Activated CD4-positive, alpha-beta T cell treated with anti-CD3 and anti-CD28 coated beads for 36 hours (primary cell): ENCODE results near the gene OPN4. TPM values are rescaled to one million over a fixed set of nuclear protein-coding genes. Genes with fewer than 3 reads are reported as not detected.
"Not testable (repeated sequence)": the region's sequence is repeated elsewhere in the genome, so short reads cannot be mapped to it uniquely, and the experiment has no call there.

Source experiments
- ATAC-seq: fragments of 200-7000 bp; cut with Tn5 transposase; one replicate; pipeline ENCODE4 v1.10.0; 2021; ENCODE audit warnings: mild to moderate bottlenecking, moderate library complexity
- CTCF ChIA-PET: fragments of 350-600 bp; sonication (Branson Sonifier 250); formaldehyde crosslinking; loops from one replicate; lab custom pipeline; 2021; ENCODE audit warnings: antibody characterized with exemption; lab: Charles Lee
- POLR2A ChIA-PET: fragments of 350-600 bp; sonication (Branson Sonifier 250); formaldehyde crosslinking; loops from one replicate; lab custom pipeline; 2021; ENCODE audit warnings: antibody characterized with exemption, inconsistent platforms; lab: Charles Lee
- DNase-seq: peaks from one replicate; pipeline ENCODE4 v3.0.0-alpha.2; 2020
- H3K27ac Mint-ChIP-seq: one replicate; pipeline ENCODE4 v1.8.0; 2021; ENCODE audit warnings: mixed read lengths
- H3K27me3 Mint-ChIP-seq: one replicate; pipeline ENCODE4 v1.8.0; 2021; ENCODE audit warnings: mixed read lengths
- H3K36me3 Mint-ChIP-seq: one replicate; pipeline ENCODE4 v1.8.0; 2021; ENCODE audit warnings: low read depth, mixed read lengths
- H3K4me1 Mint-ChIP-seq: one replicate; pipeline ENCODE4 v1.8.0; 2021; ENCODE audit warnings: mixed read lengths
- H3K4me3 Mint-ChIP-seq: one replicate; pipeline ENCODE4 v1.8.0; 2021; ENCODE audit warnings: mild to moderate bottlenecking, moderate library complexity, mixed read lengths
- H3K9me3 Mint-ChIP-seq: one replicate; pipeline ENCODE4 v1.8.0; 2021; ENCODE audit warnings: low read depth, mixed read lengths
- intact Hi-C, 2 experiments: fragments of 100-400 bp; cut with DNase I in 1 of 2; cut with micrococcal nuclease in 1 of 2; formaldehyde crosslinking; loops; one replicate each; pipeline versions ENCODE4 v1.14.2 to v1.15.1; 2022 to 2024; cut with DNase I, micrococcal nuclease
- total RNA-seq, 2 experiments: library from RNA; stranded (reverse); gene quantifications; one replicate each; pipeline ENCODE4 v1.2.3, GENCODE V29; 2021

OPN4 gene
- total RNA-seq = not detected

DNA sequence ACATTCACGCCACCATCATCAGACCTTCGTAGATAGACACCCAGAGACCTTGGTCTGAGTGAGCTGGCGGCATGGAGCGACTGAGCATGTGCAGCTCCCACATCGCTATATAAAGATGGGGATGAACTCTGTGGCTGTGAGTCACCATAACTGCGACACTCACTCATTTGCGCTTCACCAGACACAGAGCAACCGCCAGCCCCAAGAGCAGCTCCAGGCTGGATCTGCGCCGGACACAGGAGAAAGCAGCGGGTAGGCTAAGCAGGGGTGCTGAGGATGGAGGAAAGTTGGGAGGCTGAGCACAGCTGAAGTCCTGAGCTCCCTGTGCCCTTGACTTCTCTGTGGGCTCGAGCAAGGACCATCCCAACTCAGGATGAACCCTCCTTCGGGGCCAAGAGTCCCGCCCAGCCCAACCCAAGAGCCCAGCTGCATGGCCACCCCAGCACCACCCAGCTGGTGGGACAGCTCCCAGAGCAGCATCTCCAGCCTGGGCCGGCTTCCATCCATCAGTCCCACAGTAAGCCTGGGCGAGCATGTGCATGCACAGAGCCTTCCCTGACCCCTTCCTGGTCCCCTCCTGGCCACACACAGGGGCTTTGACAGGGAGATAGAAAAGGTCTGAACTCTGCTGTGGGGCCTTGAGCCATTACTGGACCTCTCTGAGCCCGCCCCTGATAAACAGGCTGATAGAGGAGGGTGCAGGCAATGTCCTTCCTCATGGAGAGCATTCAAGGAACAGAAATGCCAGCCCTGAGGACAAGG, at the start of gene OPN4:
OPN4 (plus strand) TSS at position 137 of the 762 bp plus-strand sequence; CDS start at position 374, 237 bp downstream.
- H3K9me3 Mint-ChIP-seq = no peaks in the 10 kb centered on the region
- no peaks in the 10 kb centered on the region for H3K27me3 Mint-ChIP-seq
- ChIA-PET CTCF (no interaction called here), POLR2A (no interaction called here)
- DNase-seq (peak; percentile 3), ATAC-seq (no peak)
- no peaks in the 10 kb centered on the region for H3K4me1 Mint-ChIP-seq
- intact Hi-C loops = no loop called here
- no peaks in the 10 kb centered on the region for H3K36me3 Mint-ChIP-seq
- H3K4me3 Mint-ChIP-seq = no peak within 1 kb of the TSS
- no peak within 1 kb of the TSS for H3K27ac Mint-ChIP-seq

GRCh38 chr10:86607674-86608073, 46.7 kb upstream of the OPN4 start:
- intact Hi-C loops = no loop called here
- ChIA-PET CTCF (no interaction called here), POLR2A (no interaction called here)
- Mint-ChIP-seq H3K4me1 (no peaks in the 10 kb centered on the region), H3K36me3 (no peaks in the 10 kb centered on the region), H3K27me3 (peaks cover 13% of the 10 kb centered on the region), H3K27ac (no peak overlapping the region), H3K9me3 (peaks cover 6% of the 10 kb centered on the region), H3K4me3 (no peak overlapping the region)
- DNase-seq (no peak), ATAC-seq (no peak)

GRCh38 chr10:86609920-86610319, 44.4 kb upstream of the OPN4 start:
- intact Hi-C loops = no loop called here
- H3K27ac Mint-ChIP-seq = no peak overlapping the region
- no peaks in the 10 kb centered on the region for H3K36me3 Mint-ChIP-seq
- H3K4me3 Mint-ChIP-seq = no peak overlapping the region
- ChIA-PET POLR2A (no interaction called here), CTCF (interaction anchor here (0.6 kb wide), 1 partner anchor 507 kb away, joined by 3 read pairs; no protein-coding TSS in a partner anchor)
- H3K4me1 Mint-ChIP-seq = no peaks in the 10 kb centered on the region
- peaks cover 13% of the 10 kb centered on the region for H3K27me3 Mint-ChIP-seq
- ATAC-seq = no peak
- no peak for DNase-seq
- peaks cover 6% of the 10 kb centered on the region for H3K9me3 Mint-ChIP-seq

- CTCF ChIA-PET = interaction anchor here (0.6 kb wide), 1 partner anchor 328 kb away, joined by 4 read pairs; no protein-coding TSS in a partner anchor
- no peaks in the 10 kb centered on the region for H3K4me1 Mint-ChIP-seq
- DNase-seq = no peak
- no peaks in the 10 kb centered on the region for H3K36me3 Mint-ChIP-seq
- H3K27ac Mint-ChIP-seq = no peak overlapping the region
- peaks cover 6% of the 10 kb centered on the region for H3K9me3 Mint-ChIP-seq
- H3K27me3 Mint-ChIP-seq = peaks cover 13% of the 10 kb centered on the region
- intact Hi-C loops = no loop called here
- POLR2A ChIA-PET = interaction anchor here (0.6 kb wide), 1 partner anchor 133 kb away, joined by 4 read pairs; no protein-coding TSS in a partner anchor
- ATAC-seq = no peak
- H3K4me3 Mint-ChIP-seq = no peak overlapping the region
These were observed 43.0 kb upstream of the OPN4 start for GRCh38 chr10:86611386-86611785.

GRCh38 chr10:86613096-86613495, 41.3 kb upstream of the OPN4 start:
- peaks cover 8% of the 10 kb centered on the region for H3K27me3 Mint-ChIP-seq
- no peak for DNase-seq
- no peaks in the 10 kb centered on the region for H3K36me3 Mint-ChIP-seq
- H3K4me1 Mint-ChIP-seq = no peaks in the 10 kb centered on the region
- peaks cover 3% of the 10 kb centered on the region for H3K9me3 Mint-ChIP-seq
- H3K4me3 Mint-ChIP-seq = no peak overlapping the region
- intact Hi-C loops = no loop called here
- H3K27ac Mint-ChIP-seq = no peak overlapping the region
- no peak for ATAC-seq
- ChIA-PET POLR2A (no interaction called here), CTCF (no interaction called here)

- H3K4me1 Mint-ChIP-seq = no peaks in the 10 kb centered on the region
- H3K4me3 Mint-ChIP-seq = no peak overlapping the region
- intact Hi-C loops = no loop called here
- H3K36me3 Mint-ChIP-seq = no peaks in the 10 kb centered on the region
- no peak overlapping the region for H3K27ac Mint-ChIP-seq
- POLR2A ChIA-PET = no interaction called here
- H3K9me3 Mint-ChIP-seq = no peaks in the 10 kb centered on the region
- no peak for ATAC-seq
- DNase-seq = no peak
- H3K27me3 Mint-ChIP-seq = peaks cover 4% of the 10 kb centered on the region
- CTCF ChIA-PET = no interaction called here
These were observed 40.4 kb upstream of the OPN4 start for GRCh38 chr10:86613905-86614304.

GRCh38 chr10:86614853-86615252, 39.5 kb upstream of the OPN4 start:
- DNase-seq = no peak
- Mint-ChIP-seq H3K27me3 (peaks cover 4% of the 10 kb centered on the region), H3K36me3 (no peaks in the 10 kb centered on the region), H3K4me3 (no peak overlapping the region), H3K4me1 (no peaks in the 10 kb centered on the region), H3K9me3 (no peaks in the 10 kb centered on the region), H3K27ac (no peak overlapping the region)
- intact Hi-C loops = no loop called here
- ChIA-PET CTCF (interaction anchor here (0.5 kb wide), 1 partner anchor 215 kb away, joined by 4 read pairs; no protein-coding TSS in a partner anchor), POLR2A (no interaction called here)
- ATAC-seq = no peak

DNA sequence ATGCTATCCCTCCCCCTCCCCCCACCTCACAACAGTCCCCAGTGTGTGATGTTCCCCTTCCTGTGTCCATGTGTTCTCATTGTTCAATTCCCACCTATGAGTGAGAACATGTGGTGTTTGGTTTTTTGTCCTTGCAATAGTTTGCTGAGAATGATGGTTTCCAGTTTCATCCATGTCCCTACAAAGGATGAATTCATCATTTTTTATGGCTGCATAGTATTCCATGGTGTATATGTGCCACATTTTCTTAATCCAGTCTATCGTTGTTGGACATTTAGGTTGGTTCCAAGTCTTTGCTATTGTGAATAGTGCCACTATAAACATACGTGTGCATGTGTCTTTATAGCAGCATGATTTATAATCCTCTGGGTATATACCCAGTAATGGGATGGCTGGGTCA, 37.1 kb upstream of the OPN4 start:
- H3K27me3 Mint-ChIP-seq, ATAC-seq, H3K4me3 Mint-ChIP-seq, H3K27ac Mint-ChIP-seq, H3K9me3 Mint-ChIP-seq, intact Hi-C loops, H3K36me3 Mint-ChIP-seq, POLR2A ChIA-PET, CTCF ChIA-PET, H3K4me1 Mint-ChIP-seq, DNase-seq: not testable (repeated sequence)

- no peaks in the 10 kb centered on the region for H3K4me1 Mint-ChIP-seq
- intact Hi-C loops = no loop called here
- peaks cover 32% of the 10 kb centered on the region for H3K27me3 Mint-ChIP-seq
- ATAC-seq = no peak
- H3K9me3 Mint-ChIP-seq = no peaks in the 10 kb centered on the region
- no peaks in the 10 kb centered on the region for H3K36me3 Mint-ChIP-seq
- no peak overlapping the region for H3K27ac Mint-ChIP-seq
- POLR2A ChIA-PET = no interaction called here
- DNase-seq = no peak
- H3K4me3 Mint-ChIP-seq = no peak overlapping the region
- CTCF ChIA-PET = interaction anchor here (0.6 kb wide), 1 partner anchor 59 kb away, joined by 3 read pairs; no protein-coding TSS in a partner anchor
These were observed 26.0 kb upstream of the OPN4 start for GRCh38 chr10:86628311-86628710.

GRCh38 chr10:86630079-86630478, 24.3 kb upstream of the OPN4 start:
- DNase-seq (no peak), ATAC-seq (no peak)
- Mint-ChIP-seq H3K27ac (no peak overlapping the region), H3K36me3 (no peaks in the 10 kb centered on the region), H3K27me3 (peaks cover 40% of the 10 kb centered on the region), H3K4me1 (no peaks in the 10 kb centered on the region), H3K9me3 (no peaks in the 10 kb centered on the region), H3K4me3 (no peak overlapping the region)
- CTCF ChIA-PET = interaction anchor here (0.9 to 1.3 kb wide), 3 partner anchors 9 to 45 kb away, joined by 3 to 4 read pairs (median 3); no protein-coding TSS in a partner anchor
- POLR2A ChIA-PET = no interaction called here
- intact Hi-C loops = no loop called here

DNA sequence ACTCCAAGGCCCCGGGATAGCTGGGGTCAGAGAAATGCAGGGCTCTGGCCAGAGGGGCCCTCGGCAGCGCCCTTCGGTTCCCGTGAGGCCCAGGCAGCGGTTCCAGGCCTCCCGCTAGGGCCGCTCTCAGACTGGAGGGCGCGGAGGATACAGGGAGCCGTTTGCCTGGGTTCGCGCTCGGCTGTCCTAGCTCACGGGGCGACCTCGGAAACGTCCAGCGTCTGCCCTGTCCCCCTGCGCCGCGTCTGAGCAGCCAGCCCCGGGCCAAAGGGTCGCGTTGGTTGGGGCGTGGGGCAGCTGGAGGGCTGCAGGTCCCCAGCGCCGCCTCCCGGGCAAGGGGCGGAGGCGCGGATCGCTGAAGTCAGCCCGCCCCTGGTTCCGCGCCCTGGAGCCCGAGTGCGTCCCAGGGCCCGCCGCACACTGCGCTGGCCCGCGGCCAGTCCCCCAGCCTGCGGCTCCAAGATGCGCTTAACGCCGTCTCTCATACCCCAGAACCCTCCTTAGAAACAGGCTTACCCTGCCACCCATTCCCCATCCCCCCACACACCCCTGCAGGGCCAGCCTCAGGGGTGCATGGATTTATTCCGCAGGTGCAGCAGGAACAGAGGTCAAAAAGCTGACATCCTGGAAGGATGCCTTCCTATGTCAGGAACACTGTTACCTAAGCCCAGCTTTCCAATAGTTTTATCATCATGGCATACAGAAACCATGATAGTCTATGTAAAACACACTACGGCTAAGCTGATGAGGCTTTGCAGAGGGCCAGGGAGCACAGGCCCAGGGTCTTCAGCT, 22.1 kb upstream of the OPN4 start:
- intact Hi-C loops = no loop called here
- ChIA-PET CTCF (no interaction called here), POLR2A (no interaction called here)
- H3K27me3 Mint-ChIP-seq = peaks cover 43% of the 10 kb centered on the region
- no peaks in the 10 kb centered on the region for H3K4me1 Mint-ChIP-seq
- ATAC-seq (peak; percentile 26), DNase-seq (peak; percentile 32)
- no peak overlapping the region for H3K27ac Mint-ChIP-seq
- no peaks in the 10 kb centered on the region for H3K36me3 Mint-ChIP-seq
- H3K9me3 Mint-ChIP-seq = no peaks in the 10 kb centered on the region
- no peak overlapping the region for H3K4me3 Mint-ChIP-seq
